ENCODE data around the gene OAS1. TPM values are rescaled to one million over a fixed set of nuclear protein-coding genes. Genes with fewer than 3 reads are reported as not detected.

OAS1 gene
- total RNA-seq, 1 donor from 2014 or later: 0.38 TPM

GRCh38 chr12:112961074-112961473, 54.3 kb downstream of the OAS1 start:
- Mint-ChIP-seq H3K4me3 (ENCODE audit: low read depth) (no peak overlapping the region), H3K27ac (no peak overlapping the region), H3K4me1 (ENCODE audit: low read depth) (no peaks in the 10 kb centered on the region), H3K36me3 (ENCODE audit: insufficient read depth) (peaks cover 2% of the 10 kb centered on the region), H3K9me3 (ENCODE audit: low read depth) (peaks cover 18% of the 10 kb centered on the region), H3K27me3 (peaks cover 33% of the 10 kb centered on the region)
- TF ChIP-seq CTCF (IDR thresholded peaks at IDR 0.05; ENCODE audit: unreplicated experiment): no peak
- no peak for DNase-seq (ENCODE audit: low spot score, unreplicated experiment)

- Mint-ChIP-seq H3K4me1 (ENCODE audit: low read depth) (no peaks in the 10 kb centered on the region), H3K27me3 (peaks cover 29% of the 10 kb centered on the region), H3K27ac (no peak overlapping the region)
Measured at GRCh38 chr12:112961536-112961935, 54.8 kb downstream of the OAS1 start.

GRCh38 chr12:112962561-112962960, 55.8 kb downstream of the OAS1 start:
- Mint-ChIP-seq H3K27ac (no peak overlapping the region), H3K36me3 (ENCODE audit: insufficient read depth) (peaks cover 2% of the 10 kb centered on the region), H3K4me3 (ENCODE audit: low read depth) (no peak overlapping the region), H3K9me3 (ENCODE audit: low read depth) (peaks cover 18% of the 10 kb centered on the region), H3K27me3 (peaks cover 22% of the 10 kb centered on the region), H3K4me1 (ENCODE audit: low read depth) (no peaks in the 10 kb centered on the region)
- TF ChIP-seq CTCF (IDR thresholded peaks at IDR 0.05; ENCODE audit: unreplicated experiment): no peak
- no peak for DNase-seq (ENCODE audit: low spot score, unreplicated experiment)

More at GRCh38 chr12:112961536-112961935, 54.8 kb downstream of the OAS1 start:
- Mint-ChIP-seq H3K4me3 (ENCODE audit: low read depth) (no peak overlapping the region), H3K36me3 (ENCODE audit: insufficient read depth) (peaks cover 2% of the 10 kb centered on the region), H3K9me3 (ENCODE audit: low read depth) (peaks cover 18% of the 10 kb centered on the region)
- DNase-seq (ENCODE audit: low spot score, unreplicated experiment): no peak
- TF ChIP-seq CTCF (IDR thresholded peaks at IDR 0.05; ENCODE audit: unreplicated experiment): no peak

- Mint-ChIP-seq H3K36me3 (ENCODE audit: insufficient read depth) (peaks cover 2% of the 10 kb centered on the region), H3K4me3 (ENCODE audit: low read depth) (no peak overlapping the region), H3K27ac (no peak overlapping the region), H3K4me1 (ENCODE audit: low read depth) (no peaks in the 10 kb centered on the region), H3K27me3 (peaks cover 21% of the 10 kb centered on the region), H3K9me3 (ENCODE audit: low read depth) (peaks cover 14% of the 10 kb centered on the region)
- DNase-seq (ENCODE audit: low spot score, unreplicated experiment): no peak
- no peak for TF ChIP-seq CTCF (IDR thresholded peaks at IDR 0.05; ENCODE audit: unreplicated experiment)
Measured at GRCh38 chr12:112963227-112963861, 56.6 kb downstream of the OAS1 start.

- H3K36me3 Mint-ChIP-seq (ENCODE audit: insufficient read depth): peaks cover 2% of the 10 kb centered on the region
- H3K9me3 Mint-ChIP-seq (ENCODE audit: low read depth): peaks cover 13% of the 10 kb centered on the region
- DNase-seq (ENCODE audit: low spot score, unreplicated experiment): no peak
- TF ChIP-seq CTCF (IDR thresholded peaks at IDR 0.05; ENCODE audit: unreplicated experiment): no peak
- H3K4me3 Mint-ChIP-seq (ENCODE audit: low read depth): no peak overlapping the region
- H3K27ac Mint-ChIP-seq: no peak overlapping the region
- peaks cover 21% of the 10 kb centered on the region for H3K27me3 Mint-ChIP-seq
- no peaks in the 10 kb centered on the region for H3K4me1 Mint-ChIP-seq (ENCODE audit: low read depth)
Measured at GRCh38 chr12:112964067-112964670, 57.4 kb downstream of the OAS1 start.

Measured in progenitor cell of endocrine pancreas (in vitro differentiated cells).